ENCODE measurements around the gene CELSR1. TPM values are rescaled to one million over a fixed set of nuclear protein-coding genes. Genes with fewer than 3 reads are reported as not detected.

The CELSR1 gene
- total RNA-seq, 1 experiment from 2014 or later, result 22.6 TPM

DNA sequence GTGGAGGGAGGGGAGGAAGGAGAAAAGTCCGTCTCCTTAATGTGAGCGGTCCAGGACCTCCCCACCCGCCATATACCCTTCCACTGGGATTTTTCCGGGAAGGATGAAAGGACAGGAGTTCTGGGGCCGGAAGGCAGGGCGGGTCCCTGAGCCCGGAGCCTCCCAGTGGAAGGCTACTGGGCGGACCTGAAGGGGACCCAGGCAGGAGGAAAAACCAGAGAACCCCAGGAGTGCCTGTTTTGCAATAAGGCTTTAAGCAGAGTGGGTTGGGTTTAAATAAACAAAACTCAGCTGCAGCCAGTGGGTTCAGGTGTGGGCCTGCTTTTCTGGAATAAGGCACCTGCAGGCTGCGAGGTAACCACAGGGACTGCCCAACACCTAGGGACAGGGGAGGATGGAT is 1.7 kb upstream of the CELSR1 start:
- WGBS (ENCODE audit: extremely low coverage, insufficient read length, low lambda C conversion rate), result no CpG with 5 or more reads among the region's 9 CpGs
- H3K36me3 Mint-ChIP-seq (ENCODE audit: insufficient read depth in 1 of 3, low read depth in 3 of 3), result peaks cover 14 to 21% (median 19%) of the 10 kb centered on the region in 3 experiments
- Histone ChIP-seq H3K9me3 (ENCODE audit: control insufficient read depth, low read depth, low read length) (no peaks in the 10 kb centered on the region), H3K14ac (ENCODE audit: insufficient read depth, low read length) (no peak overlapping the region), H2AK5ac (ENCODE audit: insufficient read length, low read length) (no peak overlapping the region), H2BK20ac (ENCODE audit: low read depth, low read length, poor library complexity, severe bottlenecking) (no peak overlapping the region), H3K27me3 (ENCODE audit: insufficient read depth, low read length) (peaks cover 17% of the 10 kb centered on the region; the same call in 1 of the 2 replicates), H2BK15ac (ENCODE audit: low read depth, low read length) (no peak overlapping the region), H3K56ac (ENCODE audit: insufficient read length, low read depth, low read length) (no peak overlapping the region), H2BK5ac (ENCODE audit: insufficient read length, low read length) (no peak overlapping the region), H3T11ph (ENCODE audit: low read length) (no peak overlapping the region), H4K20me1 (ENCODE audit: control insufficient read depth, insufficient read depth, insufficient read length) (no peaks in the 10 kb centered on the region), H2BK120ac (ENCODE audit: low read depth, low read length, poor library complexity, severe bottlenecking) (no peak overlapping the region), H4K5ac (ENCODE audit: insufficient read length, low read depth, low read length) (no peak overlapping the region), H4K8ac (replicated peaks; ENCODE audit: insufficient read length, low read depth, low read length) (no peak overlapping the region), H3K27ac (ENCODE audit: insufficient read length, low read depth, low read length) (no peak overlapping the region), H3K23ac (ENCODE audit: insufficient read length, low read depth, low read length) (no peak overlapping the region), H3K23me2 (ENCODE audit: insufficient read length, low read depth, low read length, poor library complexity, severe bottlenecking) (peaks cover 14% of the 10 kb centered on the region), H3K4ac (ENCODE audit: low read depth, low read length) (no peak overlapping the region), H3K4me2 (ENCODE audit: insufficient read depth, insufficient read length, low read length) (peak overlapping the region; percentile 38), H3K4me1 (ENCODE audit: insufficient read depth, low read length) (no peaks in the 10 kb centered on the region), H4K91ac (ENCODE audit: insufficient read length, low read depth, low read length) (no peak overlapping the region), H3K79me1 (ENCODE audit: insufficient read depth, low read depth, low read length, poor library complexity, severe bottlenecking) (no peaks in the 10 kb centered on the region), H3K9ac (ENCODE audit: extremely low read depth, insufficient read length, low read length) (no peak overlapping the region), H3K18ac (ENCODE audit: insufficient read length, low read depth, low read length) (no peak overlapping the region), H2BK12ac (ENCODE audit: insufficient read length, low read depth, low read length) (no peak overlapping the region), H3K79me2 (ENCODE audit: insufficient read depth, low read length) (no peaks in the 10 kb centered on the region), H2AFZ (ENCODE audit: low read length) (no peak overlapping the region)
- H3K9me3 Mint-ChIP-seq, result peaks cover 0 to 20% of the 10 kb centered on the region in 2 experiments; a peak in 2 of 5 replicates
- H3K4me1 Mint-ChIP-seq, result peaks cover 6 to 10% of the 10 kb centered on the region in 2 experiments
- TF ChIP-seq, protein P1, sequence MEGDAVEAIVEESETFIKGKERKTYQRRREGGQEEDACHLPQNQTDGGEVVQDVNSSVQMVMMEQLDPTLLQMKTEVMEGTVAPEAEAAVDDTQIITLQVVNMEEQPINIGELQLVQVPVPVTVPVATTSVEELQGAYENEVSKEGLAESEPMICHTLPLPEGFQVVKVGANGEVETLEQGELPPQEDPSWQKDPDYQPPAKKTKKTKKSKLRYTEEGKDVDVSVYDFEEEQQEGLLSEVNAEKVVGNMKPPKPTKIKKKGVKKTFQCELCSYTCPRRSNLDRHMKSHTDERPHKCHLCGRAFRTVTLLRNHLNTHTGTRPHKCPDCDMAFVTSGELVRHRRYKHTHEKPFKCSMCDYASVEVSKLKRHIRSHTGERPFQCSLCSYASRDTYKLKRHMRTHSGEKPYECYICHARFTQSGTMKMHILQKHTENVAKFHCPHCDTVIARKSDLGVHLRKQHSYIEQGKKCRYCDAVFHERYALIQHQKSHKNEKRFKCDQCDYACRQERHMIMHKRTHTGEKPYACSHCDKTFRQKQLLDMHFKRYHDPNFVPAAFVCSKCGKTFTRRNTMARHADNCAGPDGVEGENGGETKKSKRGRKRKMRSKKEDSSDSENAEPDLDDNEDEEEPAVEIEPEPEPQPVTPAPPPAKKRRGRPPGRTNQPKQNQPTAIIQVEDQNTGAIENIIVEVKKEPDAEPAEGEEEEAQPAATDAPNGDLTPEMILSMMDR (conservative IDR thresholded peaks at IDR 0.05), result no peak
- H3K27me3 Mint-ChIP-seq (ENCODE audit: low read depth), result peaks cover 68% of the 10 kb centered on the region
- H3K4me3 Mint-ChIP-seq, result peak overlapping the region; percentile 48 to 78; a peak in 2 of 5 replicates
- no peak overlapping the region for H3K27ac Mint-ChIP-seq
- no peak for DNase-seq

Data from H9 (cell line).